ENCODE results near the gene RNF181.

DNA sequence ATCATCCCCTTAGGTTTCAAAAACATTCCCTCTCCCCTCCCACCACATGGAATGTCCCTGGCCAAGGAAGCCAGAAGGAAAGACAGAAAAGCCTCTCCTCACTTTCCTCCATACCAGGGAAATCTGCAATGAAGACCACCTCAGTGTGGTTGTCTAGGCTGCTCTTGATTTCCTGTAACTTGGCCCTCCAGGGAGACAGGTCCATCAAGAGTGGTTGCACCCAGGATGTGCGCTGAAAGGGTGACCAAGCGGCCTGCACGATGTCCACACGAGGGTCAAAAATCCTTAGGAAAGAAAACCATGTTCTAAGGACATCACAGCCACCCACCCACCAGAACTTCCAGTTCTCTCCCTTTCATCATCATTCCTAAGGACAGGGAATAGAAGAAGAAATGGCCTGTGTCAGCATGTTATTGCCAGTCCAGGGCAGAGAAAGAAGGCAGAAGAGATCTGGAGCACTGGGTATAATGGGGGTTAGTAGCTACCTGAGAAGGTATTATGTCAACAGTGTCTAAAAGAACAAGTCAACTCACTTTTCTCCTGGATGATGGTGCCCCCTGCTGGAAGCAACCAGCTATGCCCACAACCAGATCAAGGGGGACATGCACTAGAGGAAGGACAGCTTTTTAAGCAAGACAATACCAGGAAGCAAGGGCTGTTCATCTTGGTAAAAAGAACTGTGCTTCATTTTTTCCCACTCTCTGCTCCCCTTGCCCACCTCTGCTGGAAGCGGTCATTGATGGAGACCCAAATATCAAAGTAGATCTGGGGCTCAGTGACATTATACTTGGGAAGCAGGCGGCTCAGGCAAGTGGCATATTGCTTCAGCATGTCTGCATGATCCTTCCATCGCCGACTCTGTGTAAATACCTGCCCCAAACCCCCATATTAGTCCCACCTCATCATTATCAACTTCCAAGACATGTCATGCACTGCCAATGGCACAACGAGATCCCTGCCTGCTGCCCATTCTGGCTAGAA is 43.6 kb upstream of the RNF181 start:
- TF ChIP-seq, protein P1, sequence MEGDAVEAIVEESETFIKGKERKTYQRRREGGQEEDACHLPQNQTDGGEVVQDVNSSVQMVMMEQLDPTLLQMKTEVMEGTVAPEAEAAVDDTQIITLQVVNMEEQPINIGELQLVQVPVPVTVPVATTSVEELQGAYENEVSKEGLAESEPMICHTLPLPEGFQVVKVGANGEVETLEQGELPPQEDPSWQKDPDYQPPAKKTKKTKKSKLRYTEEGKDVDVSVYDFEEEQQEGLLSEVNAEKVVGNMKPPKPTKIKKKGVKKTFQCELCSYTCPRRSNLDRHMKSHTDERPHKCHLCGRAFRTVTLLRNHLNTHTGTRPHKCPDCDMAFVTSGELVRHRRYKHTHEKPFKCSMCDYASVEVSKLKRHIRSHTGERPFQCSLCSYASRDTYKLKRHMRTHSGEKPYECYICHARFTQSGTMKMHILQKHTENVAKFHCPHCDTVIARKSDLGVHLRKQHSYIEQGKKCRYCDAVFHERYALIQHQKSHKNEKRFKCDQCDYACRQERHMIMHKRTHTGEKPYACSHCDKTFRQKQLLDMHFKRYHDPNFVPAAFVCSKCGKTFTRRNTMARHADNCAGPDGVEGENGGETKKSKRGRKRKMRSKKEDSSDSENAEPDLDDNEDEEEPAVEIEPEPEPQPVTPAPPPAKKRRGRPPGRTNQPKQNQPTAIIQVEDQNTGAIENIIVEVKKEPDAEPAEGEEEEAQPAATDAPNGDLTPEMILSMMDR (IDR thresholded peaks at IDR 0.05), result peak; percentile 89 to 96 (median 92)
- TF ChIP-seq POLR2A (IDR thresholded peaks at IDR 0.05), result no peak

Data from testis (tissue), 2 donors.